Keratinocyte (primary cell): Measurements from ENCODE around the gene SULT1A1.

Experiments
- CTCF ChIP-seq, 3 experiments: IDR thresholded peaks in 1 of 3; conservative IDR thresholded peaks in 1 of 3; optimal IDR thresholded peaks in 1 of 3; 2 replicates in 2 of 3; 3 replicates in 1 of 3; pipeline versions ENCODE3 to v1.5.1; 2011; ENCODE audit warnings: low read length in 3 of 3, mild to moderate bottlenecking in 3 of 3, moderate library complexity in 2 of 3, control low read depth in 1 of 3, inconsistent platforms in 1 of 3; ENCODE audit not compliant: insufficient read depth in 2 of 3; ENCODE audit errors: extremely low read depth in 1 of 3
- EZH2 ChIP-seq: IDR thresholded peaks from one replicate; pipeline ENCODE4 v1.6.1; 2012; ENCODE audit warnings: inconsistent platforms, mild to moderate bottlenecking, low read length, moderate library complexity

GRCh38 chr16:28589069-28589468, 20.8 kb downstream of the SULT1A1 start:
- TF ChIP-seq CTCF (optimal IDR thresholded peaks at IDR 0.05 in 1 of 3, IDR thresholded peaks at IDR 0.05 in 1 of 3, conservative IDR thresholded peaks at IDR 0.05 in 1 of 3; ENCODE audit: extremely low read depth in 1 of 3, insufficient read depth in 2 of 3, low read length in 3 of 3), result no peak
- no peak for TF ChIP-seq EZH2
